NCI-H446 treated with DMSO at 0.1 percent for 48 hours (cell line): ENCODE results near the gene ISG20.
"Not testable (repeated sequence)": the region's sequence is repeated elsewhere in the genome, so short reads cannot be mapped to it uniquely, and the experiment has no call there.

Experiments used
- DNase-seq: peaks from one replicate; lab custom pipeline; 2025; lab: John Stamatoyannopoulos, UW

Gene ISG20

GRCh38 chr15:88637436-88637835, 1.4 kb upstream of the ISG20 start:
- DNase-seq, result no peak

- no peak for DNase-seq
These were observed 783 bp upstream of the ISG20 start for GRCh38 chr15:88637841-88638625.

GRCh38 chr15:88641959-88642452, 3.2 kb downstream of the ISG20 start:
- DNase-seq, result no peak

GRCh38 chr15:88642514-88642913, 3.7 kb downstream of the ISG20 start:
- not testable (repeated sequence) for DNase-seq

- no peak for DNase-seq
These were observed 5.9 kb downstream of the ISG20 start for GRCh38 chr15:88644741-88645140.

- no peak for DNase-seq
These were observed 6.6 kb downstream of the ISG20 start for GRCh38 chr15:88645171-88646087.

- no peak for DNase-seq
These were observed 7.2 kb downstream of the ISG20 start for GRCh38 chr15:88646088-88646405.

GRCh38 chr15:88646951-88647350, 8.1 kb downstream of the ISG20 start:
- no peak for DNase-seq

GRCh38 chr15:88647351-88648105, 8.7 kb downstream of the ISG20 start:
- no peak for DNase-seq

- no peak for DNase-seq
These were observed 9.8 kb downstream of the ISG20 start for GRCh38 chr15:88648357-88649214.

GRCh38 chr15:88649286-88649733, 10.5 kb downstream of the ISG20 start:
- no peak for DNase-seq

GRCh38 chr15:88649753-88650551, 11.1 kb downstream of the ISG20 start:
- no peak for DNase-seq

GRCh38 chr15:88650556-88650955, 11.7 kb downstream of the ISG20 start:
- DNase-seq, result no peak

- DNase-seq, result no peak
These were observed 12.4 kb downstream of the ISG20 start for GRCh38 chr15:88651136-88651732.

GRCh38 chr15:88651971-88652370, 13.2 kb downstream of the ISG20 start:
- no peak for DNase-seq

GRCh38 chr15:88652456-88653199, 13.8 kb downstream of the ISG20 start:
- no peak for DNase-seq

- DNase-seq, result no peak
These were observed 14.6 kb downstream of the ISG20 start for GRCh38 chr15:88653200-88654064.

GRCh38 chr15:88654430-88655102, 15.8 kb downstream of the ISG20 start:
- no peak for DNase-seq
